ENCODE data around the gene IL1F10.

The IL1F10 gene

GRCh38 chr2:113058998-113059960, 8.5 kb upstream of the IL1F10 start, which contains the start of gene IL36RN:
Gene IL36RN, plus strand, starts transcription at chr2:113059198. Its CDS starts 241 bp downstream, at chr2:113059439.
- no peak for DNase-seq (ENCODE audit: low read depth)

- DNase-seq (ENCODE audit: low read depth), result no peak
These were observed 7.4 kb upstream of the IL1F10 start for GRCh38 chr2:113060396-113060795.

- DNase-seq (ENCODE audit: low read depth), result no peak
These were observed 7.0 kb upstream of the IL1F10 start for GRCh38 chr2:113060796-113061195.

GRCh38 chr2:113061241-113061640, 6.5 kb upstream of the IL1F10 start:
- DNase-seq (ENCODE audit: low read depth), result no peak

GRCh38 chr2:113061896-113062770, 5.6 kb upstream of the IL1F10 start:
- DNase-seq (ENCODE audit: low read depth), result no peak

- no peak for DNase-seq (ENCODE audit: low read depth)
These were observed 3.5 kb upstream of the IL1F10 start for GRCh38 chr2:113064281-113064680.

- no peak for DNase-seq (ENCODE audit: low read depth)
These were observed 2.9 kb upstream of the IL1F10 start for GRCh38 chr2:113064898-113065297.

GRCh38 chr2:113068249-113068648, 479 bp downstream of the IL1F10 start:
- no peak for DNase-seq (ENCODE audit: low read depth)

GRCh38 chr2:113068706-113069485, 1.1 kb downstream of the IL1F10 start:
- DNase-seq (ENCODE audit: low read depth), result no peak

- no peak for DNase-seq (ENCODE audit: low read depth)
These were observed 2.2 kb downstream of the IL1F10 start for GRCh38 chr2:113069676-113070605.

- DNase-seq (ENCODE audit: low read depth), result no peak
These were observed 2.8 kb downstream of the IL1F10 start for GRCh38 chr2:113070606-113070975.

- DNase-seq (ENCODE audit: low read depth), result no peak
These were observed 4.8 kb downstream of the IL1F10 start for GRCh38 chr2:113072584-113072983.

- no peak for DNase-seq (ENCODE audit: low read depth)
These were observed 5.6 kb downstream of the IL1F10 start for GRCh38 chr2:113073325-113073834.

GRCh38 chr2:113075030-113075429, 7.3 kb downstream of the IL1F10 start:
- DNase-seq (ENCODE audit: low read depth), result no peak

GRCh38 chr2:113075600-113075999, 7.8 kb downstream of the IL1F10 start:
- no peak for DNase-seq (ENCODE audit: low read depth)

- DNase-seq (ENCODE audit: low read depth), result no peak
These were observed 9.3 kb downstream of the IL1F10 start for GRCh38 chr2:113076954-113077669.

GRCh38 chr2:113077921-113078320, 10.2 kb downstream of the IL1F10 start:
- no peak for DNase-seq (ENCODE audit: low read depth)

GRCh38 chr2:113078350-113078839, 10.6 kb downstream of the IL1F10 start:
- no peak for DNase-seq (ENCODE audit: low read depth)

- DNase-seq (ENCODE audit: low read depth), result no peak
These were observed 11.4 kb downstream of the IL1F10 start for GRCh38 chr2:113079131-113079530.

- DNase-seq (ENCODE audit: low read depth), result no peak
These were observed 12.4 kb downstream of the IL1F10 start for GRCh38 chr2:113080134-113080533.
